ENCODE data around the gene ZNF385D. TPM values are rescaled to one million over a fixed set of nuclear protein-coding genes. Genes with fewer than 3 reads are reported as not detected.

ZNF385D gene
- total RNA-seq, 2 experiments from 2014 or later = not detected

DNA sequence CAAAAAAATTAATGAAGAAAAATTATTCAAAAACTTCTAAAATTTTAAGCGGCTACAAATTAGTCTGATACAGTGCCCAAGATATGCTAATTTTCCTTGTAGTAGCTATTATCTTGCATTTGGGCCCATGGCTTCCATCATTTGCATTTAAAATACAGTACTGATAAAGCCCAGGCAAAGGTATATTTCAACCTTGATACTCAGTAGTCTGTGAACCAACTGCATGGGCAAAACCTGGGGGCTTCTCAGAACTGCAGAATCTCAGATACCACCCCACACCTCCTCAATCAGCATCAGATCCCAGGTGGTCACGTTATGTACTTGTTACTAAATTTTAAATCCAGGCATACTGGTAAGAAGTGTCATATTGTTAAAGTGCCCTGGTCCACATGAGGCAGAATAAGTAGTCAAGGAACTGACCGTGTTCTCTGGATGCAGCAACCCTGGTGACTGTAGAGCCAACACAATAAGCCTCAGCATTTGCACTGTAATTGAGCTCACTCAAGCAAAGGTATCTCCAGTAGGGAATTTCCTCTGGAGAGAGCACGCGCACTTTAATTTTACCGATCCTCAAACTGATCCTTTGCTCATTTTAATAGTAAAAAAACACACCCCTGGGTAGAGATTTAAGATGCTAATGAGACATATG lies 31.9 kb downstream of the ZNF385D start:
- intact Hi-C loops (cut with micrococcal nuclease) = no loop called here
- TF ChIP-seq CTCF (IDR thresholded peaks at IDR 0.05) = no peak
- Mint-ChIP-seq H3K27ac (no peak overlapping the region), H3K4me3 (no peak overlapping the region), H3K9me3 (peaks cover 9% of the 10 kb centered on the region), H3K36me3 (ENCODE audit: low read depth) (no peaks in the 10 kb centered on the region), H3K27me3 (no peaks in the 10 kb centered on the region), H3K4me1 (ENCODE audit: low read depth) (no peaks in the 10 kb centered on the region)
- ATAC-seq = no peak
- ChIA-PET CTCF (no interaction called here), POLR2A (no interaction called here)
- DNase-seq = no peak

DNA sequence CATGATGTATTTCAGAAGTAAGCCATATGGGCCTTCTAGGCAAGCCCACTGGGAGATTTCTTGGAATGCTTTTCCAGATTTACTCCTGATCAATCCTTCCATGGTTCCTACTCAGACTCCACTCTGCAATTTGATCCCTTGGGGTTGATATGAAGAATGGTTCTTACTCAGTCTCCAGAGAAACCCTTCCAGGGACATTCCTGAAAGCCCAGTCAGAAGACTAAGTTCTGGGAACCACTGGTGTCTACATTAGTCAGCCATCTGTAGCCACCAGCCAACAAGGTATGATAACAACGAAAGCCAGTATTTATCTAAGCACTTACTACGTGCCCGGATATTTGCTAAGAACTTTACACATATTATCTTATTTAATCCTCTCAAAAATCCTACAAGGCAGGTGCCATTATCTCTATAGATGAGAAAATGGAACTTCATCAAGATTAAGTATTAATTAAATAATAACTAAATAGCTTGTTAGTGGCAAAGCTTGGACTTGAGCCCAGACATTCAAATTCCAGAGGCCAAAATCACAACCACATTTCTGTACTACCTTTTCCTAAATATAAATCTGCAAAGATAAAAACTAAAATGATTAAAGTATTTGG lies 32.7 kb downstream of the ZNF385D start:
- Mint-ChIP-seq H3K9me3 (peaks cover 9% of the 10 kb centered on the region), H3K27me3 (no peaks in the 10 kb centered on the region), H3K27ac (no peak overlapping the region), H3K4me1 (ENCODE audit: low read depth) (no peaks in the 10 kb centered on the region), H3K4me3 (no peak overlapping the region), H3K36me3 (ENCODE audit: low read depth) (no peaks in the 10 kb centered on the region)
- DNase-seq = no peak
- no peak for TF ChIP-seq CTCF (IDR thresholded peaks at IDR 0.05)
- ChIA-PET CTCF (no interaction called here), POLR2A (no interaction called here)
- no peak for ATAC-seq
- intact Hi-C loops (cut with micrococcal nuclease) = no loop called here

- H3K27ac Mint-ChIP-seq = no peak overlapping the region
- no peaks in the 10 kb centered on the region for H3K9me3 Mint-ChIP-seq
- ATAC-seq (no peak), DNase-seq (no peak)
- H3K4me1 Mint-ChIP-seq (ENCODE audit: low read depth) = no peaks in the 10 kb centered on the region
- no peaks in the 10 kb centered on the region for H3K36me3 Mint-ChIP-seq (ENCODE audit: low read depth)
- TF ChIP-seq CTCF (IDR thresholded peaks at IDR 0.05) = no peak
- ChIA-PET CTCF (no interaction called here), POLR2A (no interaction called here)
- H3K27me3 Mint-ChIP-seq = no peaks in the 10 kb centered on the region
- intact Hi-C loops (cut with micrococcal nuclease) = no loop called here
- H3K4me3 Mint-ChIP-seq = no peak overlapping the region
Observed at GRCh38 chr3:21715662-21716061, 35.3 kb downstream of the ZNF385D start.

DNA sequence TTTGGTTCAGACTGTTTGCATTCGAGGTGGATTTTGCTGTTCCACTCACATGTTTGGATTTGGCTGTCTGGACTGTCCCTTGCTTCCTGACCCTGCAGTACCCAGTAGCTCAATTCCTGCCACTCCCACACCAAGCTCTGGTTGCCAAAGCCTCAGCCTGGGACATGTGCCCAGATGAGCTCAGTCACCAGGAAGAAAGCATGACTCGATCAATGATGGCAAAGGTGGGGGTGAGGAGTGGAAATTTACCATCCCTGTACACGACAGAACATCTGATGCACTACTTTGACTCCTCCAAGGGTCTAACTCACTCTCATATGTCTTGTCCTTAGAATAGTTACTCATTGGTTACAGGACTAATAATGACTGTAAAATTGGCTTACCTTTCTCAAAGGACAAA lies 45.2 kb downstream of the ZNF385D start:
- intact Hi-C loops (cut with micrococcal nuclease) = no loop called here
- POLR2A ChIA-PET = no interaction called here

More for the DNA sequence above, 45.2 kb downstream of the ZNF385D start:
- CTCF ChIA-PET = no interaction called here
- Mint-ChIP-seq H3K4me3 (no peak overlapping the region), H3K36me3 (ENCODE audit: low read depth) (no peaks in the 10 kb centered on the region), H3K4me1 (ENCODE audit: low read depth) (no peaks in the 10 kb centered on the region), H3K27me3 (no peaks in the 10 kb centered on the region), H3K27ac (no peak overlapping the region), H3K9me3 (peaks cover 5% of the 10 kb centered on the region)
- no peak for TF ChIP-seq CTCF (IDR thresholded peaks at IDR 0.05)
- DNase-seq (no peak), ATAC-seq (no peak)

Data from activated CD8-positive, alpha-beta T cell treated with anti-CD3 and anti-CD28 coated beads for 36 hours (primary cell).